Astrocyte (in vitro differentiated cells and primary cell): ENCODE results near the gene WDR35.

ENCODE experiments used
- EZH2 ChIP-seq: IDR thresholded peaks from 2 replicates; pipeline ENCODE4 v1.6.1; 2012; ENCODE audit warnings: mild to moderate bottlenecking, low read length, inconsistent platforms; ENCODE audit not compliant: insufficient read depth
- TF ChIP-seq, protein P1 (sequence below): IDR thresholded peaks from 2 replicates; pipeline ENCODE4 v1.5.1; 2011; ENCODE audit warnings: low read depth, mild to moderate bottlenecking, inconsistent platforms, low read length, moderate library complexity; ENCODE audit not compliant: insufficient read depth

DNA sequence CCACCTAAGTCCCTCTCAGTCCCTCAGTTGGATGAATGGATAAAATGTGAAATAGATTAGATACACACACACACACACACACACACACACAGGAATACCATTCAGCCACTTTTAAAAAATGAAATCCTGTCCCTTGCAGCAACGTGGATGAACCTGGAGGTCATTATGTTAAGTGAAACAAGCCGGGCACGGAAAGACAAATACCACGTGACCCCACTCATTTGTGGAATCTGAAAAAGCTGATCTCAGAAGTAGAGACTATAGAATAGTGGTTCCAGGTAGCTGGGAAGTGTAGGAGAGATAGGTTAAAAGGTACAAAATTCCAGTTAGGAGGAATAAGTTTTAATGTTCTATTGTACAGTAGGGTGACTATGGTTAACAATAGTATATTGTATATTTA is 119.1 kb downstream of the WDR35 start:
- TF ChIP-seq, protein P1, sequence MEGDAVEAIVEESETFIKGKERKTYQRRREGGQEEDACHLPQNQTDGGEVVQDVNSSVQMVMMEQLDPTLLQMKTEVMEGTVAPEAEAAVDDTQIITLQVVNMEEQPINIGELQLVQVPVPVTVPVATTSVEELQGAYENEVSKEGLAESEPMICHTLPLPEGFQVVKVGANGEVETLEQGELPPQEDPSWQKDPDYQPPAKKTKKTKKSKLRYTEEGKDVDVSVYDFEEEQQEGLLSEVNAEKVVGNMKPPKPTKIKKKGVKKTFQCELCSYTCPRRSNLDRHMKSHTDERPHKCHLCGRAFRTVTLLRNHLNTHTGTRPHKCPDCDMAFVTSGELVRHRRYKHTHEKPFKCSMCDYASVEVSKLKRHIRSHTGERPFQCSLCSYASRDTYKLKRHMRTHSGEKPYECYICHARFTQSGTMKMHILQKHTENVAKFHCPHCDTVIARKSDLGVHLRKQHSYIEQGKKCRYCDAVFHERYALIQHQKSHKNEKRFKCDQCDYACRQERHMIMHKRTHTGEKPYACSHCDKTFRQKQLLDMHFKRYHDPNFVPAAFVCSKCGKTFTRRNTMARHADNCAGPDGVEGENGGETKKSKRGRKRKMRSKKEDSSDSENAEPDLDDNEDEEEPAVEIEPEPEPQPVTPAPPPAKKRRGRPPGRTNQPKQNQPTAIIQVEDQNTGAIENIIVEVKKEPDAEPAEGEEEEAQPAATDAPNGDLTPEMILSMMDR: no peak
- TF ChIP-seq EZH2: no peak
